HG03064 (cell line): ENCODE results near the gene PLPPR1.

Experiments used
- ATAC-seq: cut with Tn5 transposase; IDR thresholded peaks from one replicate; pipeline ENCODE4 v1.9.1; 2021; ENCODE audit warnings: low read depth; ENCODE audit not compliant: unreplicated experiment

PLPPR1 gene

GRCh38 chr9:101333490-101333889 lies 305.0 kb downstream of the PLPPR1 start:
- no peak for ATAC-seq

- no peak for ATAC-seq
These were observed 305.6 kb downstream of the PLPPR1 start for GRCh38 chr9:101333926-101334702.

- no peak for ATAC-seq
These were observed 307.6 kb downstream of the PLPPR1 start for GRCh38 chr9:101336091-101336490.

GRCh38 chr9:101337237-101337636 lies 308.7 kb downstream of the PLPPR1 start:
- ATAC-seq, result no peak

- ATAC-seq, result no peak
These were observed 313.4 kb downstream of the PLPPR1 start for GRCh38 chr9:101341958-101342357.

- ATAC-seq, result no peak
These were observed 314.1 kb downstream of the PLPPR1 start for GRCh38 chr9:101342595-101342994.

GRCh38 chr9:101350285-101350684 lies 321.8 kb downstream of the PLPPR1 start:
- no peak for ATAC-seq

GRCh38 chr9:101352892-101353463 lies 324.5 kb downstream of the PLPPR1 start:
- no peak for ATAC-seq

- no peak for ATAC-seq
These were observed 325.2 kb downstream of the PLPPR1 start for GRCh38 chr9:101353683-101354082.

- ATAC-seq, result no peak
These were observed 325.7 kb downstream of the PLPPR1 start for GRCh38 chr9:101354143-101354764.

GRCh38 chr9:101354765-101355708 lies 326.5 kb downstream of the PLPPR1 start:
- ATAC-seq, result no peak

- no peak for ATAC-seq
These were observed 328.1 kb downstream of the PLPPR1 start for GRCh38 chr9:101356619-101357018.

GRCh38 chr9:101359679-101360078 lies 331.2 kb downstream of the PLPPR1 start:
- ATAC-seq, result no peak

GRCh38 chr9:101360647-101361046 lies 332.1 kb downstream of the PLPPR1 start:
- no peak for ATAC-seq

- ATAC-seq, result no peak
These were observed 333.9 kb downstream of the PLPPR1 start for GRCh38 chr9:101362450-101362849.

GRCh38 chr9:101365181-101365580 lies 336.7 kb downstream of the PLPPR1 start:
- no peak for ATAC-seq

- ATAC-seq, result no peak
These were observed 337.7 kb downstream of the PLPPR1 start for GRCh38 chr9:101366038-101366756.

- no peak for ATAC-seq
These were observed 338.8 kb downstream of the PLPPR1 start for GRCh38 chr9:101367323-101367722.

- ATAC-seq, result no peak
These were observed 340.8 kb downstream of the PLPPR1 start for GRCh38 chr9:101369286-101369685.

GRCh38 chr9:101369884-101370531 lies 341.5 kb downstream of the PLPPR1 start:
- no peak for ATAC-seq
